LNCAP (cell line): ENCODE data around the gene MYO1G.
A peak's percentile ranks its signal among the peaks of the same experiment; 100 is the strongest.

ENCODE experiments used
- TF ChIP-seq, protein P1 (sequence below): fragments of 450-650 bp; IDR thresholded peaks from 2 replicates; pipeline ENCODE4 v1.5.1; 2017; ENCODE audit warnings: mild to moderate bottlenecking

MYO1G gene

DNA sequence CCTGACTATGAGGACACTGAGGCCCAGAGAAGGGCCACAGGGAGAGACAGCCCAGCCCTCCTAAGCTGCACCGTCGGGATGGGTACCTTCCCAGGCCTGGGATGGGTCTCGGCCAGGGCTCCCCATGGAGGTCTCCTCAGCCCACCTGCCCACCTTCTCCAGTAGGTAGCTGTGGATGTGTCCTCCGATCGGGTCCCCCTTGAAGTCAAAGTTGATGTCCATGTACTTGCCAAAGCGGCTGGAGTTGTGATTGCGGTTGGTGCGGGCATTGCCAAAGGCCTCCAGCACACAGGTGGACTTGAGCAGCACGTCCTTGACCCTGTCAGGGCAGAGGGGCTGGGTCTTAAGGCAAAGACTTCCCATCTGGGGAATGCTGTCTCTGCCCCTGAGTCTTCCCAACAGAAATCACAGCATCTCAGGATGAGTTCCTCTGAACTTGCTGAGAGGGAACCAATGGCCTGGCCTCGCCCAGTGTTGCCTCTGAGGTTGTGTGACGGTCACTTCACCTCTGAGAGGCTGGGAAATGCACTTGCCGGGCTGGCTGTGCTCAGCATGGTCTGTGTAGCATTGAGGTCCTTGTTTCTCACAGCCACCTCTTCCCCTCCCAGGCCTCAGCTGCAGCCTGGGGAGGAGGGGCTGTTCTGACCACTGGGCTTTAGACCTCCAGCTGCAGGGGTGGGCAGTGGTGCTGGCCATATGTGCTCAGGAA, 3.3 kb downstream of the MYO1G start:
- TF ChIP-seq, protein P1, sequence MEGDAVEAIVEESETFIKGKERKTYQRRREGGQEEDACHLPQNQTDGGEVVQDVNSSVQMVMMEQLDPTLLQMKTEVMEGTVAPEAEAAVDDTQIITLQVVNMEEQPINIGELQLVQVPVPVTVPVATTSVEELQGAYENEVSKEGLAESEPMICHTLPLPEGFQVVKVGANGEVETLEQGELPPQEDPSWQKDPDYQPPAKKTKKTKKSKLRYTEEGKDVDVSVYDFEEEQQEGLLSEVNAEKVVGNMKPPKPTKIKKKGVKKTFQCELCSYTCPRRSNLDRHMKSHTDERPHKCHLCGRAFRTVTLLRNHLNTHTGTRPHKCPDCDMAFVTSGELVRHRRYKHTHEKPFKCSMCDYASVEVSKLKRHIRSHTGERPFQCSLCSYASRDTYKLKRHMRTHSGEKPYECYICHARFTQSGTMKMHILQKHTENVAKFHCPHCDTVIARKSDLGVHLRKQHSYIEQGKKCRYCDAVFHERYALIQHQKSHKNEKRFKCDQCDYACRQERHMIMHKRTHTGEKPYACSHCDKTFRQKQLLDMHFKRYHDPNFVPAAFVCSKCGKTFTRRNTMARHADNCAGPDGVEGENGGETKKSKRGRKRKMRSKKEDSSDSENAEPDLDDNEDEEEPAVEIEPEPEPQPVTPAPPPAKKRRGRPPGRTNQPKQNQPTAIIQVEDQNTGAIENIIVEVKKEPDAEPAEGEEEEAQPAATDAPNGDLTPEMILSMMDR: no peak

DNA sequence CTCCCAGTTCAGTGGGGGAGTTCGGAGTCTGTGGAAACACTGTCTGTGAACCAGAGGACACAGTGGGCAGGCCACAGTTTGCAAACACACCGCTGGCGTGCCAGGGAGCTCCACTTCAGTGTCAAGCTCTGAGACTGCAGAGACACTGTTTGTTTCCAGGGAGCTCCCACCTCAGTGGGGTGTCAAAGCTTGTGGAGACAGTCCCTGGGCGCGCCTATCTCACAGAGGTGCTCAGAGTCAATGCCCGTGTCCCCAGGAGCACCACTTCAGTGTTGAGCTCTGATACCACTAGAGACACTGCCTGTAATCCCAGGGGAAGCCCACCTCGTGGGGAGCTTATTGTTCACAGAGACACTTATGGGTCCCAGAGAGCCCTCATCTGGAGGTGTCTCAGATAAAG, 4.3 kb downstream of the MYO1G start:
- TF ChIP-seq, protein P1: no peak

DNA sequence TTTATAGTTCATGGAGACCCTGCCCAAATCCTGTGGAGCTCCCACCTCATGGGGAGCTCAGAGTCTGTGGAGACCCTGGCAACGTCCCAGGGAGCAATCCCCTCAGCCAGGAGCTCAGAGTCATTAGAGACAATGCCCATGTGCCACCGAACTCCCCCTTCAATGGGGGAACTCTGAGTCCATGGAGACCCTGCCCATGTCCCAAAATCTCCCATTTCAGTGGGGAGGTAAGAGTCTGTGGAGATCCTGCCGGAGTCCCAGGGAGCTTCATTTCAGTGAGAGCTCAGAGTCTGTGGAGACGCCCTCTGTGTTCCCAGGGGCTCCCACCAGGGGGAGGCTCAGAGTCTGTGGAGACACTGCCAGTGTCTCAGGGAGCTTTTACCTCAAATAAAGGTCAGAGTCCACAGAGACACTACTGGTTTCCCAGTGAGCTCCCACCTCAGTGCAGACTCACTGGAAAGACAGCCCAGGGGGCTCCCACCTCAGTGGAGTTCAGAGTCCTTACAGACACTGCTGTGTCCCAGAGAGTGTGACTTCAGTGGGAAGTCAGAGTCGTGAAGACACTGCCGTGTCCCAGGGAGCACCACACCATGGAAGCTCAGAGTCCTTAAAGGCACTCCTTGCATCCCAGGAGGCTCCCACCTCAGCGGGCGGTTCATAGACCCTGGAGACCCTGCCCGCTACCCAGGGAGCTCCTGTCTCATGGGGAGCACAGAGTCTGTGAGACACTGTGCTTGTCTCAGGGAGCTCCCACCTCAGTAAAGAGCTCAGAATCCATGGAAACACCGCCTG, 5.0 kb downstream of the MYO1G start:
- TF ChIP-seq, protein P1: peak; percentile 28; the same call in 1 of the 2 replicates

DNA sequence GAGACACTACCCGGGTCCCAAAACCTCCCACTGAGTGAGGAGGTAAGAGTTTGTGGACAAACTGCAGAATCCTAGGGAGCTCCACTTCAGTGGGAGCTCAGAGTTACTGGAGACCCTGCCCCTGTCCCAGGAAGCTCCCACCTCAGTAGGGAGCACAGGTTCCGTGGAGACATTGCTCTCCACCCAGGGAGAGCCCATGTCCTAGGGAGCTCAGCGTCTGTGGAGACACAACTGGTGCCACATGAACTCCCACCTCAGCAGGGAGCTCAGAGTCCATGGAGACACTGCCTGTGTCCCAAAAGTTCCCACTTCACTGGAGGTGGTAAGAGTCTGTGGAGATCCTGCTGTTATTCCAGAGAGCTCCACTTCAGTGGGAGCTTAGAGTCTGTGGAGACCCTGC, 6.3 kb downstream of the MYO1G start:
- TF ChIP-seq, protein P1: no peak

DNA sequence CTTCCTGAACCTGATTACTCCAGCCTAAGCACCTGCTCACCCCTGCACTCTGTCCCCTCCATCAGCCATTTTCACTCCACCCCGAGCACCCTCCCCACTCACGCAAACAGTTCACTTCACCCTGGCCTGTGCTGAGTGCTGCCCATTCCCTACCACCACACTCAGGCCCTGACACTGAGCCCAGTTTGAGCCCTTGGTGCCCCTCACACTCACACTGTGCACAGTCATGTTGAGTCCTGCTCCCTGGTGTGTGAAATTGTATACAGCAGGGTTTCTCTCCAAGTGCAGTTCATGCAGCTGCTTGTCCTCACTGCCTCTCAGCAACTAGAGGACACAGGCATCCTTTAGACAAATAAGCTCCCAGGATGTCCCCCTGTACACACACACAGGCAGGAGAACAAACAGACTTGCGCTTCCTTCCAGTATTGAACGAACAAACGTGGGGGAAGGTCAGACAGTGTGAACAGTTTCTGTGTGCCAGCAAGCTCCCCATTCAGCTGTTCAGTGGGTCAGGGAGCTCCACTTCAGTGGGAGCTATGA, 6.8 kb downstream of the MYO1G start:
- TF ChIP-seq, protein P1: no peak

DNA sequence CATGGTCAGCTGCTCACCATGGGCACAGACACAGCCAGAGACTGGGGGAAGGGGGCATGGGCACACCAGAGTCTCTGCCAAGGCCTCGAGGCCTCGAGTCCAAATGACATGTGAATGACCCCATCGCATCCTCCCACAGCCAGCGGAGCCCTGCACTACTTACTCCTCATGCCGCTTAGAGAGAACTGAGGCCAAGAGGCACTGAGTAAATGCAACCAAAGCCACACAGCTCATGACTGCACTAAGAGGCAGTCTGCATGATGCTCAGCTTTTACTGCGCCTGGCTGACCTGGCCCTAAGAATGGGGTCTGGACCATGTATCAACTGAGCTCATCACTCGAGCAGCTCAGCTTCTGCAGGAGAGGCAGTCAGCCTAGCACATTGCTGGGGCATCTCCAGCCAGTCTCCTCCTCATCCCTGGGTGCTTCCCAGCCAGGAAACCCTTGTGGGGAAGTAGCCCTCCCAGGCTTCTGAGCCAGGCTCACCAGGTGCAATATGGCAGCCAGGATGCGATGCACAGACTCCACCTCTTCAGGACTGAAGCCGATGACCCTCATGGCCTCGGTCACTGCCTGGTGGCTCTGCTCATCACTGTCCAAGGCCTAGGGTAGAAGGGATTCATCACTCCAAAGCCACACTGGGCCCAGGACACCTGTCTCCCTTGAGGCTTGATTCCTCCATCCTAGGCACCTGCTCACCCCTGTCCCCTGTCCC, 7.5 kb downstream of the MYO1G start:
- TF ChIP-seq, protein P1: no peak

DNA sequence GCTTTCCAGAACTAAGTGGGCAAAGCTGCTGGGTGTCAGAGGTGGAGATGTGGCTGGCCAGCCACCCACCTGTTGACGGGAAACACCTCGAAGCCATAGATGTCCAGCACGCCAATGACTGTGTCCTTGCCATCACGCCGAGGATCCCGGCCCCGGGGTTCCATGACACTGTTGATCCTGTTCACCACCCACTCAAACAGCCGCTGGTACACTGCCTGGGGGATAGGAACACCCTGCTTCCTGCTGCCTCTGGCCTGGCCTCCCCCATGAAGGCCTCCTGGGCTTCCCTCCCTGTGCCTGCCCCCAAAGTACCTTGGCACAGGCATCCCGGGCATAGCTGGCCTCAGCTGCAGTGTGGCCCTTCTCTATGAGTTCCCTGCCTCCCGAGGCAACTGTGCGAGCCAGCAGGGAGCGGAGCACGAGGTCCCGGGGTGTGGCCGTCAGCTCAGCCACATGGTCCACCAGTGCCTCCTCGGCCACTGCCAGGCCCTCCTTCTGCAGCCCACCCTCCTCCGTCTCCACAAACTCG, 8.2 kb downstream of the MYO1G start:
- TF ChIP-seq, protein P1: no peak
